ENCODE data around the gene GFY. TPM values are rescaled to one million over a fixed set of nuclear protein-coding genes. Genes with fewer than 3 reads are reported as not detected.
A peak's percentile ranks its signal among the peaks of the same experiment; 100 is the strongest.

The GFY gene
- total and polyA plus RNA-seq, 10 of the 15 experiments (the other 5 are each of a cell fraction or from before 2014, with no cell fraction given) = 0.05 TPM; not detected in 9

DNA sequence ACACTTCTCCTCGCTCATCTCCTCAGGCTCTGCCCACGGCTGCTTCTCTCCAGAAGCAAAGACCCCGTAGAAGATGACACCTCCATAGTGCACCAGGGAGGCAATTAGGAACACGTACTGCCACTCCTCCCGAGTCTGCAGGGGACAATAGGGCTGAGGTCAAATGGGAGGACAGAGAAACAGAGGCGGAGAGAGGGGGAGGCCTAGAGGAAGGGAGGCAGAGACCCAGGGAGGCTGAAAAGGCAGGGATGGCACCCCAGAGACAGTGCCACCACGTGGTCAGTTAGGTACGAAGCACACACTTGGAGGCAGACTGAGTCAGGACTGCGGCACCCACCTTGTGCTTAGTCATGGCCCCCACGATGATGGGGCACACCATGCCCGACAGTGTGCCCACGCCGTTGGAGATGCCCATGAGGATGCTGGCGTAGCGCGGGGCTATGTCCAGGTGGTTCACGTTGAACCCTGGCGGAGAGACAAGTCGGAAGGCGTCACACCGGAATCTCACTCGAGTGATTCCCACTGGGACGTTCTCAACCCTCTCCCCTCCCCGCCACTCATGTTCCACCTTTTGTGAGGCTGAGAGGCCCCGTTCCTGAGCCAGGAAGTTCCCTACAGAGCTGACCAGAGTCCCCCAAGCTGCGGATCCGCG lies 5.6 kb downstream of the GFY start:
- CTCF ChIA-PET = interaction anchor here (1.0 to 1.9 kb wide), 6 partner anchors 9 to 97 kb away, joined by 3 to 6 read pairs (median 4); no protein-coding TSS in a partner anchor
- no peaks in the 10 kb centered on the region for H3K79me2 ChIP-seq (ENCODE audit: control insufficient read depth, insufficient read depth, low read length)
- no peak overlapping the region for H3K4me3 ChIP-seq
- WGBS (ENCODE audit: insufficient coverage, insufficient replicate concordance, low lambda C conversion rate, missing lambda C conversion rate) = 48% methylated on average over 24 of the region's 28 CpGs
- H3K4me1 ChIP-seq (ENCODE audit: control insufficient read depth, insufficient read depth, low read length) = no peaks in the 10 kb centered on the region; the same call in 1 of the 2 replicates
- ATAC-seq (peak; percentile 66), DNase-seq (ENCODE audit: low read depth, low spot score) (no peak), FAIRE-seq (no peak)
- H2AFZ ChIP-seq (ENCODE audit: control insufficient read depth, low read depth, low read length) = no peak overlapping the region
- BruUV-seq (replicated peaks) = no TSS peak
- RAD21 ChIA-PET (ENCODE audit: unreplicated experiment) = interaction anchor here (1.2 kb wide), 1 partner anchor 27 kb away, joined by 3 read pairs; no protein-coding TSS in a partner anchor
- SMC1A ChIA-PET (ENCODE audit: uncharacterized antibody, unreplicated experiment) = interaction anchor here (1.2 to 1.3 kb wide), 2 partner anchors 14 to 39 kb away, joined by 3 read pairs; no protein-coding TSS in a partner anchor
- H3K9me3 ChIP-seq (replicated peaks; ENCODE audit: control insufficient read depth, insufficient read depth, low read length) = no peaks in the 10 kb centered on the region
- H3K36me3 ChIP-seq (ENCODE audit: control insufficient read depth in 2 of 2, insufficient read depth in 2 of 2, low read length in 1 of 2) = no peaks in the 10 kb centered on the region
- in situ Hi-C loops (cut with MboI) = no loop called here
- TF ChIP-seq DPF2 (IDR thresholded peaks at IDR 0.05) = no peak
- no peak for TF ChIP-seq GATAD2B (conservative IDR thresholded peaks at IDR 0.05; ENCODE audit: low read depth)
- TF ChIP-seq SMC3 (IDR thresholded peaks at IDR 0.05; ENCODE audit: borderline replicate concordance, low read length) = peak; percentile 44; the same call in 1 of the 2 replicates
- TF ChIP-seq ZBED1 (IDR thresholded peaks at IDR 0.05; ENCODE audit: borderline replicate concordance) = no peak
- TF ChIP-seq IKZF2 (IDR thresholded peaks at IDR 0.05) = no peak
- no peak for TF ChIP-seq FOXK2 (IDR thresholded peaks at IDR 0.05)
- TF ChIP-seq LARP7 (IDR thresholded peaks at IDR 0.05) = no peak
- no peak for TF ChIP-seq PML (IDR thresholded peaks at IDR 0.05; ENCODE audit: low read length)
- TF ChIP-seq RB1 (IDR thresholded peaks at IDR 0.05; ENCODE audit: borderline replicate concordance) = no peak
- TF ChIP-seq TARDBP (IDR thresholded peaks at IDR 0.05; ENCODE audit: borderline replicate concordance) = no peak
- 0 out of 2 replicates have a peak, but pooled peaks have one; percentile 22 for TF ChIP-seq RAD21 (IDR thresholded peaks at IDR 0.05; ENCODE audit: insufficient read depth, low read depth, low read length)
- TF ChIP-seq, protein P1, sequence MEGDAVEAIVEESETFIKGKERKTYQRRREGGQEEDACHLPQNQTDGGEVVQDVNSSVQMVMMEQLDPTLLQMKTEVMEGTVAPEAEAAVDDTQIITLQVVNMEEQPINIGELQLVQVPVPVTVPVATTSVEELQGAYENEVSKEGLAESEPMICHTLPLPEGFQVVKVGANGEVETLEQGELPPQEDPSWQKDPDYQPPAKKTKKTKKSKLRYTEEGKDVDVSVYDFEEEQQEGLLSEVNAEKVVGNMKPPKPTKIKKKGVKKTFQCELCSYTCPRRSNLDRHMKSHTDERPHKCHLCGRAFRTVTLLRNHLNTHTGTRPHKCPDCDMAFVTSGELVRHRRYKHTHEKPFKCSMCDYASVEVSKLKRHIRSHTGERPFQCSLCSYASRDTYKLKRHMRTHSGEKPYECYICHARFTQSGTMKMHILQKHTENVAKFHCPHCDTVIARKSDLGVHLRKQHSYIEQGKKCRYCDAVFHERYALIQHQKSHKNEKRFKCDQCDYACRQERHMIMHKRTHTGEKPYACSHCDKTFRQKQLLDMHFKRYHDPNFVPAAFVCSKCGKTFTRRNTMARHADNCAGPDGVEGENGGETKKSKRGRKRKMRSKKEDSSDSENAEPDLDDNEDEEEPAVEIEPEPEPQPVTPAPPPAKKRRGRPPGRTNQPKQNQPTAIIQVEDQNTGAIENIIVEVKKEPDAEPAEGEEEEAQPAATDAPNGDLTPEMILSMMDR (IDR thresholded peaks at IDR 0.05 in 2 of 3, conservative IDR thresholded peaks at IDR 0.05 in 1 of 3; ENCODE audit: control insufficient read depth in 2 of 3, extremely low read depth in 1 of 3, insufficient read depth in 1 of 3, low read depth in 3 of 3, low read length in 3 of 3) = peak; percentile 36 to 45 (median 39); a peak in 5 of 6 replicates
- no peak overlapping the region for H3K4me2 ChIP-seq (ENCODE audit: control insufficient read depth, insufficient read depth)
- intact Hi-C loops (cut with micrococcal nuclease; ENCODE audit: unreplicated experiment) = loop anchor here (1.0 kb wide), 1 partner anchor 39 kb away; no protein-coding TSS in a partner anchor
- H3K27me3 ChIP-seq (replicated peaks in 1 of 2; ENCODE audit: control insufficient read depth in 2 of 2, insufficient read depth in 2 of 2, low read length in 1 of 2) = peaks cover 8 to 18% of the 10 kb centered on the region in 2 experiments
- H3K9ac ChIP-seq (ENCODE audit: control insufficient read depth, insufficient read depth, low read length) = no peak overlapping the region
- POLR2A ChIA-PET = no interaction called here
- no peaks in the 10 kb centered on the region for H4K20me1 ChIP-seq (ENCODE audit: control insufficient read depth, insufficient read depth)
- no peak overlapping the region for H3K27ac ChIP-seq (ENCODE audit: control insufficient read depth, insufficient read depth)

All from GM12878 (cell line).